Neural progenitor cell (in vitro differentiated cells): ENCODE data around the gene TFG.

Source experiments
- EZH2 ChIP-seq: fragments of 200-600 bp; sonication (generic); IDR thresholded peaks from 2 replicates; pipeline ENCODE4 v1.6.1; 2017; ENCODE audit warnings: antibody characterized with exemption, mild to moderate bottlenecking, moderate library complexity
- EZH2phosphoT487 ChIP-seq: fragments of 200-600 bp; sonication (generic); IDR thresholded peaks from 2 replicates; pipeline ENCODE4 v1.6.1; 2017; ENCODE audit warnings: antibody characterized with exemption
- TF ChIP-seq, protein P1 (sequence below): fragments of 200-600 bp; sonication (generic); IDR thresholded peaks from 2 replicates; pipeline ENCODE4 v1.5.1; 2017; ENCODE audit warnings: antibody characterized with exemption, mild to moderate bottlenecking

DNA sequence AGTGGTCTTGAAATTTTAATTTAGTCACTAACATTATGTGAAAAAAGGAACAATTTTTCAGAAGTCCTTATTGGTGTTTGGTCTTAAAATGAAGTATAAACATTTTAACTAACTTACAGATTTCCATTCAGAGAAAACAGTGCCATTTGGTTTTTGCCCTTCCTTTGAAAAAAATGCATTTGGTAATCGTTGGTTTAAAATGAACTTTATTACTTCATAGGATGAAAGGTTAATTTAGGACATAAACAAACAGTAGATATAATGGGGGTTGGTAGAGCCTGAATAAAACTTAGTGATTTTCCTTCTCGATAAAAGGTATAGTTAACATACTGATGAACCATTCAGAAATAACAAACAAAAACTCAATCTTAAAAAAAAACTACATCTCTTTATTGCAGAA lies 39.7 kb downstream of the TFG start:
- TF ChIP-seq, protein P1, sequence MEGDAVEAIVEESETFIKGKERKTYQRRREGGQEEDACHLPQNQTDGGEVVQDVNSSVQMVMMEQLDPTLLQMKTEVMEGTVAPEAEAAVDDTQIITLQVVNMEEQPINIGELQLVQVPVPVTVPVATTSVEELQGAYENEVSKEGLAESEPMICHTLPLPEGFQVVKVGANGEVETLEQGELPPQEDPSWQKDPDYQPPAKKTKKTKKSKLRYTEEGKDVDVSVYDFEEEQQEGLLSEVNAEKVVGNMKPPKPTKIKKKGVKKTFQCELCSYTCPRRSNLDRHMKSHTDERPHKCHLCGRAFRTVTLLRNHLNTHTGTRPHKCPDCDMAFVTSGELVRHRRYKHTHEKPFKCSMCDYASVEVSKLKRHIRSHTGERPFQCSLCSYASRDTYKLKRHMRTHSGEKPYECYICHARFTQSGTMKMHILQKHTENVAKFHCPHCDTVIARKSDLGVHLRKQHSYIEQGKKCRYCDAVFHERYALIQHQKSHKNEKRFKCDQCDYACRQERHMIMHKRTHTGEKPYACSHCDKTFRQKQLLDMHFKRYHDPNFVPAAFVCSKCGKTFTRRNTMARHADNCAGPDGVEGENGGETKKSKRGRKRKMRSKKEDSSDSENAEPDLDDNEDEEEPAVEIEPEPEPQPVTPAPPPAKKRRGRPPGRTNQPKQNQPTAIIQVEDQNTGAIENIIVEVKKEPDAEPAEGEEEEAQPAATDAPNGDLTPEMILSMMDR = no peak
- TF ChIP-seq EZH2phosphoT487 (no peak), EZH2 (no peak)
